ENCODE results near the gene DAG1. TPM values are rescaled to one million over a fixed set of nuclear protein-coding genes. Genes with fewer than 3 reads are reported as not detected.

Gene DAG1
- total and polyA plus RNA-seq, 7 donors, result 4.2 to 73.4 (median 42.8) TPM

DNA sequence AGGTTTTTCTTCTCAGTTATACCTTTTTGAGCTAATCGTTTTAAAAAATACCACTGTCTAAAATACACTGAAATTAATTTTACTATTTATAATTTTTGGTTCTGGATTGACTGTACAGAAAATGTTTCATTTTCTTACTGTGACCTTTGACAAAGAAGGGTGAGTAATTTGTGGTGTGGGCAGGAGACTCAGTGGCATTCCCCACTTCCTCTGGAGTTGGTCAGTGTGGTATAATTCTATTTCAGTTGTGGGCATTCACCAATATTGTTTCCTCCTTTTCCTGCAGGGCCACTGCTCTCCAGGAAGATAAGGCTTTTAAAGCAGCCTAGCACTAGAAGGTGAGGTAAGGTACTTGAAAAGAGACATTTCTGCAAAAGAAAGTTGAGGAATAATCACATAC lies 6.5 kb downstream of the DAG1 start:
- H3K4me1 ChIP-seq, result peaks cover 0 to 22% (median 15%) of the 10 kb centered on the region in 4 donors
- no peak overlapping the region for H3K4me3 ChIP-seq
- TF ChIP-seq, protein P1, sequence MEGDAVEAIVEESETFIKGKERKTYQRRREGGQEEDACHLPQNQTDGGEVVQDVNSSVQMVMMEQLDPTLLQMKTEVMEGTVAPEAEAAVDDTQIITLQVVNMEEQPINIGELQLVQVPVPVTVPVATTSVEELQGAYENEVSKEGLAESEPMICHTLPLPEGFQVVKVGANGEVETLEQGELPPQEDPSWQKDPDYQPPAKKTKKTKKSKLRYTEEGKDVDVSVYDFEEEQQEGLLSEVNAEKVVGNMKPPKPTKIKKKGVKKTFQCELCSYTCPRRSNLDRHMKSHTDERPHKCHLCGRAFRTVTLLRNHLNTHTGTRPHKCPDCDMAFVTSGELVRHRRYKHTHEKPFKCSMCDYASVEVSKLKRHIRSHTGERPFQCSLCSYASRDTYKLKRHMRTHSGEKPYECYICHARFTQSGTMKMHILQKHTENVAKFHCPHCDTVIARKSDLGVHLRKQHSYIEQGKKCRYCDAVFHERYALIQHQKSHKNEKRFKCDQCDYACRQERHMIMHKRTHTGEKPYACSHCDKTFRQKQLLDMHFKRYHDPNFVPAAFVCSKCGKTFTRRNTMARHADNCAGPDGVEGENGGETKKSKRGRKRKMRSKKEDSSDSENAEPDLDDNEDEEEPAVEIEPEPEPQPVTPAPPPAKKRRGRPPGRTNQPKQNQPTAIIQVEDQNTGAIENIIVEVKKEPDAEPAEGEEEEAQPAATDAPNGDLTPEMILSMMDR (IDR thresholded peaks at IDR 0.05), result no peak
- TF ChIP-seq EP300 (IDR thresholded peaks at IDR 0.05), result no peak
- TF ChIP-seq POLR2AphosphoS5 (IDR thresholded peaks at IDR 0.05), result no peak
- TF ChIP-seq POLR2A (IDR thresholded peaks at IDR 0.05), result no peak
- H3K27me3 ChIP-seq, result no peaks in the 10 kb centered on the region
- no peak for DNase-seq
- peaks cover 0 to 34% (median 10%) of the 10 kb centered on the region in 4 donors for H3K36me3 ChIP-seq
- H3K27ac ChIP-seq, result no peak overlapping the region
- no peaks in the 10 kb centered on the region for H3K9me3 ChIP-seq
- intact Hi-C loops (cut with DNase I), result no loop called here
- WGBS, 2 donors, result 29 to 84% methylated on average over 1 of the region's 1 CpG

DNA sequence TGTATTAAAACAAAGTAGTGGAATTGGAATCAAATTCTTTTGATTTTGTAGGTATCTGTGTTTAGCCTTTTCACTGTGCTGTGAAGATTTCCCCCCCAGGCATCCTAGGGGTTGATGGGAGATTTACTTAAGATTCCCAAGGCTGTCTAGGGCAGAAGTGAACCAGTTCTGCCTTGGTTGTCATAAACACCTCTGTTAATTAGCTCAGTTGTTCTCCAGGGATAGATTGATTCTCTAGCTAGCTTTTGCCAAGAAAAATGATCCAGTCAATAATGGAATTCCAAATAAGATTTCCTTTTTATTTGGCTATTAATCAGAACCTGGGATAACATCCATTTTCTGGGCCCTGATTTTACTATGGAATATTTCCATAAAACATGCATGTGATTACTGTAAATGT lies 12.7 kb downstream of the DAG1 start:
- Histone ChIP-seq H3K4me3 (no peak overlapping the region), H3K9me3 (no peaks in the 10 kb centered on the region), H3K36me3 (peaks cover 0 to 15% (median 3%) of the 10 kb centered on the region in 4 donors), H3K4me1 (peaks cover 0 to 48% (median 41%) of the 10 kb centered on the region in 4 donors), H3K27ac (peak overlapping the region; percentile 46 to 63 (median 56)), H3K27me3 (no peaks in the 10 kb centered on the region)
- no peak for DNase-seq
- intact Hi-C loops (cut with DNase I), result no loop called here
- TF ChIP-seq POLR2A (IDR thresholded peaks at IDR 0.05), result no peak

DNA sequence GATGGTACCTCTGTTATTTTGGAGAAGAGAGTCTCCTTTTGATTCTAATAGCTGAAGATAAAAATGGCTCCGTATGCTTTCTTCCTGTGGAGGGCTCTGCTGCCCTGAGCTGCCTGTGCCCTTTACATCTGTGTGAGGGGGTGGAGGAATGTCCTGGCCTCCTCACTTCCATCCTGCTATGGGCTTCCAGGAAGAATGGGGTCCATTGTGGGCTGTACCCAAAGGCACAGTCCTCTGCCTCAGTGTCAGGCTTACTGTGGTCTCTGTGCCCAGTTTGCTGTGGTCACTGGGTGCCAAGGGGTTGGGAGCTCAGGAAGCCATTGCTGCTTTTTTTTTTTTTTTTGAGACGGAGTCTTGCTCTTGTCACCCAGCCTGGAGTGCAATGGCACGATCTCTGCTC lies 14.4 kb downstream of the DAG1 start:
- no peaks in the 10 kb centered on the region for H3K27me3 ChIP-seq
- H3K4me1 ChIP-seq, result peaks cover 0 to 48% (median 41%) of the 10 kb centered on the region in 4 donors
- TF ChIP-seq, protein P1 (IDR thresholded peaks at IDR 0.05), result no peak
- TF ChIP-seq POLR2A (IDR thresholded peaks at IDR 0.05), result no peak
- TF ChIP-seq POLR2AphosphoS5 (IDR thresholded peaks at IDR 0.05), result no peak
- TF ChIP-seq EP300 (IDR thresholded peaks at IDR 0.05), result no peak
- H3K4me3 ChIP-seq, result no peak overlapping the region
- intact Hi-C loops (cut with DNase I), result no loop called here
- DNase-seq, result no peak
- peaks cover 0 to 16% (median 0%) of the 10 kb centered on the region in 4 donors for H3K36me3 ChIP-seq
- WGBS, 2 donors, result 78 to 90% methylated on average over 3 of the region's 3 CpGs
- H3K9me3 ChIP-seq, result no peaks in the 10 kb centered on the region
- H3K27ac ChIP-seq, result peak overlapping the region; percentile 11 to 63 (median 54)

DNA sequence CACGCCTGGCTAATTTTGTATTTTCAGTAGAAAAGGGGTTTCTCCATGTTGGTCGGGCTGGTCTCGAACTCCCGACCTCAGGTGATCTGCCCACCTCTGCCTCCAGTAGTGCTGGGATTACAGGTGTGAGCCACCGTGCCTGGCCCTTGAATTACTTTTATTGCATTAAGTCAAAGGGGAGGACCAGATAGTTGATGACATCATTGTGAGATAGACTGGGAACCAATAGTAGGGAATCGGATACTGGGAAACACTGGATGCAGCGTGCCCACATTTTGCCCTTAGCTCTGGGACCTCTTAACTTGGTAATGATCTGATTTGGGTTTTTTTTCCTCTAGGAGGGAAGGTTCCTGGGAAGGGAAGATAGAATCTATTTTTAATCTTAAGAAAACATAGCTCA lies 19.2 kb downstream of the DAG1 start:
- peaks cover 0 to 40% (median 1%) of the 10 kb centered on the region in 4 donors for H3K36me3 ChIP-seq
- no peaks in the 10 kb centered on the region for H3K27me3 ChIP-seq
- peaks cover 0 to 35% (median 30%) of the 10 kb centered on the region in 4 donors for H3K4me1 ChIP-seq
- intact Hi-C loops (cut with DNase I), result no loop called here
- TF ChIP-seq POLR2A (IDR thresholded peaks at IDR 0.05) (no peak), POLR2AphosphoS5 (IDR thresholded peaks at IDR 0.05) (no peak), EP300 (IDR thresholded peaks at IDR 0.05) (no peak)
- TF ChIP-seq, protein P1 (IDR thresholded peaks at IDR 0.05), result no peak
- WGBS, 2 donors, result 88 to 93% methylated on average over 7 of the region's 7 CpGs
- no peak overlapping the region for H3K4me3 ChIP-seq
- DNase-seq, result no peak
- no peaks in the 10 kb centered on the region for H3K9me3 ChIP-seq
- H3K27ac ChIP-seq, result no peak overlapping the region

DNA sequence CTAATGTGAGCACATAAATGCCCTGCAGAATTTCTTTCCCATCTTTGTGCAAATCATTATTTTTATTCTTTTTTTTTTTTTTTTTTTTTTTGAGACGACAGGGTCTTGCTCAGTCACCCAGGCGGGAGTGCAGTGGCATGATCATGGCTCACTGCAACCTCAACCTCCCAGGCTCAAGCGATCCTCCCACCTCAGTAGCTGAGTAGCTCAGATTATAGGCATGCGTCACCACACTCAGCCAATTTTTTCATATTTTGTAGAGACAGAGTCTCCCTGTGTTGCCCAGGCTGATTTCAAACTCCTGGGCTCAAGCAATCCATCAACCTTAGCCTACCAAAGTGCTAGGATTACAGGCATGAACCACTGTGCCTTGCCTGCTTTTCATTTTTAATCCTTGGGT lies 22.9 kb downstream of the DAG1 start:
- Histone ChIP-seq H3K4me1 (peaks cover 0 to 24% (median 23%) of the 10 kb centered on the region in 4 donors), H3K36me3 (peaks cover 0 to 39% (median 1%) of the 10 kb centered on the region in 4 donors), H3K9me3 (no peaks in the 10 kb centered on the region), H3K4me3 (no peak overlapping the region), H3K27me3 (no peaks in the 10 kb centered on the region), H3K27ac (peak overlapping the region in 1 of 4 donors; percentile 51)
- no peak for DNase-seq
- 94 to 96% methylated on average over 4 of the region's 4 CpGs for WGBS, 2 donors
- TF ChIP-seq, protein P1 (IDR thresholded peaks at IDR 0.05), result no peak
- TF ChIP-seq POLR2AphosphoS5 (IDR thresholded peaks at IDR 0.05), result no peak
- no peak for TF ChIP-seq POLR2A (IDR thresholded peaks at IDR 0.05)
- no peak for TF ChIP-seq EP300 (IDR thresholded peaks at IDR 0.05)
- intact Hi-C loops (cut with DNase I), result no loop called here

Data from sigmoid colon (tissue), 7 donors.